Mesodermal cell (in vitro differentiated cells): ENCODE measurements around the gene CA11. TPM values are rescaled to one million over a fixed set of nuclear protein-coding genes. Genes with fewer than 3 reads are reported as not detected.
"Not testable (repeated sequence)": the region's sequence is repeated elsewhere in the genome, so short reads cannot be mapped to it uniquely, and the experiment has no call there.

Experiments used
- H3K27ac ChIP-seq: 2 replicates; pipeline ENCODE4 v1.7.0; 2013; ENCODE audit warnings: mild to moderate bottlenecking, low read depth, low read length, moderate library complexity; ENCODE audit not compliant: severe bottlenecking
- H3K36me3 ChIP-seq: 2 replicates; pipeline ENCODE4 v1.7.1; 2013; ENCODE audit warnings: mild to moderate bottlenecking, low read length, moderate library complexity; ENCODE audit not compliant: control insufficient read depth, insufficient read depth
- H3K4me1 ChIP-seq: one replicate; pipeline ENCODE4 v1.7.1; 2013; ENCODE audit warnings: mild to moderate bottlenecking, low read length; ENCODE audit not compliant: insufficient read depth, control insufficient read depth, poor library complexity, severe bottlenecking
- H3K4me3 ChIP-seq: 2 replicates; pipeline ENCODE4 v1.7.0; 2013; ENCODE audit warnings: low read length, control low read depth, mild to moderate bottlenecking; ENCODE audit not compliant: insufficient read depth, poor library complexity, severe bottlenecking; ENCODE audit errors: extremely low read depth
- H3K9me3 ChIP-seq: 2 replicates; pipeline ENCODE4 v1.7.1; 2013; ENCODE audit warnings: mild to moderate bottlenecking, low read length, moderate library complexity; ENCODE audit not compliant: control insufficient read depth
- WGBS, 2 experiments: methylation state at CpG; one replicate each; pipeline ENCODE4 v1.1.5; 2013; ENCODE audit warnings: missing lambda C conversion rate in 2 of 2; ENCODE audit not compliant: insufficient coverage in 2 of 2; 5-methylcytosine and 5-hydroxymethylcytosine counted together
- polyA plus RNA-seq, 2 experiments: library from polyadenylated mRNA; stranded (reverse); fragments of 50-300 nt; gene quantifications; one replicate each; pipeline ENCODE4 v1.2.3, GENCODE V29; 2013

The CA11 gene
- 17.0 TPM for polyA plus RNA-seq (2013, experiment 1 of 2)
- 13.7 TPM for polyA plus RNA-seq (2013, experiment 2 of 2)

DNA sequence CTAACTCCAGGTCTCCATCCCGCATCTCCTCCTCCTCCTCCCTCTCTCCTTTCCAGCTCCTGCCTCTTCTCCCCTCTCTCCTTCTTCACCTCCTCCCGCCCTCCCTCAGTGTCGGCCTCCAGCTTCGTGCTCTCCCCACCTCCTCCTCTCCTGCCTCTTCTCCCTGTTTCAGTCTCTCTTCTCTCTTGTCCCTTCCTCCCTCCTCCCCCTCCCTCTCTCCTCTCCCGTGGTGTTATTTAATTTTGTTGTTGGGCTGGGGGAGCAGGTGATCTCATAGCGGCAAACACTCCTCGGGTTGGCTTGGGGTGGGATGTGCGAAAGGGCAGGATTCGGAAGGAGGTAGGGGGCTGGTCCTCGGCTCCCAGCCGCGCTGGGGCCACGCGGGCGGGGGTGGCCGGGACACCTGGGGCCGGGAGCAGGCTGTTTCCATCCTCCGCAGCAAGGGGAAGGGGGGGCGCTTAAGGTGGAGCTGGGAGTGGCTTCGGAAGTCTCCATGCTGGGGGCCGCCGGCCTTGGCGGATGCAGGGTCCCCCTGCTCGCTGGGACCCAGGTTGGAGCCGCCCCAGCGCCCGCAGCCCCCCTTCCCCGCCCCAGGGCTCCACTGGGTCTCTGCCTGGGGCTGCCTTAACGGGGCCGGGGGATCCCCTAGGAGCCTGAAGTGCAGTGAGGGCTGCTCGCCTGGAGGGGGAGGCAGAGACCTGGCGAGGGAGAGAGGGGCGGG is at the start of gene CA11:
Gene CA11, minus strand, starts transcription at position 187 of the 721 bp plus-strand sequence. CDS start 555 bp downstream, outside the sequence.
- Histone ChIP-seq H3K27ac (peak within 1 kb of the TSS; percentile 30), H3K4me3 (peak within 1 kb of the TSS; percentile 51), H3K36me3 (no peaks in the 10 kb centered on the region), H3K4me1 (peaks cover 5% of the 10 kb centered on the region), H3K9me3 (no peaks in the 10 kb centered on the region)
- WGBS, 2 experiments, result 0% methylated on average over 17 to 24 of the region's 33 CpGs

DNA sequence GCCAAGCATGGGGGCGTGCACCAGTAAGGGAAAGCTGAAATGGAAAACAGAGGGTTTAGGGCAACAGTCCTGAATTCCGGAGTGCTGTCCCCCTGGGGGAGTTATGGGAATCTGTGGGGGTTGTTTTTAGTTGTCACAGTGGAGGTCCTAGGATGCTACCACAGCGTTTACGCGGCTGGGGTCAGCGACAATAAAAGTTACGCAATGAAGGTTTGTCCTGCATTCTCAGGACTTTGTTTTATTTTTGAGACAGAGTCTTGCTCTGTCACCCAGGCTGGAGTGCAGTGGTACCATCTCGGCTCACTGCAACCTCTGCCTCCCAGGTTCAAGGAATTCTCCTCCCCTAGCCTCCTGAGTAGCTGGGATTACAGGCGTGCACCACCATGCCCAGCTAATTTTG is 47.6 kb upstream of the CA11 start:
- H3K9me3 ChIP-seq, H3K4me3 ChIP-seq, H3K27ac ChIP-seq, H3K36me3 ChIP-seq, H3K4me1 ChIP-seq: not testable (repeated sequence)
- 94 to 98% methylated on average over 7 to 8 of the region's 9 CpGs for WGBS, 2 experiments

DNA sequence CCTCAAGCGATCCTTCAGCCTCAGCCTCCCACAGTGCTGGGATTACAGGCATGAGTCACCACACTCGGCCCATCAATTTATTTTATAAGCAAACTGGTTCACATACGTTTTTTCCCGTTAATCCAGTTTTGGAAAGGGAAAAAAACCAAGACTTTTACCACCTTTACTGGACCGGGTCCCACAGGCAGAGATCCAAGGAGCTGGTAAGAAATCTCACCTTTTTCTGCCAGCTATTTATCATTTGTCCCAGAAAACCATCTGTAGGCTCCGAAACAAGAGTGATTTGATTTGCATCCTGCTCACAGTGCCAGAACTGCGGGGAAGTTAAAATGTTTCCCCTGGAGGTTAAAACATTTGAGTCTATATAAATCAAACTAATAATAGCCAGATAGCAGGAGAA is 43.5 kb upstream of the CA11 start:
- WGBS, 2 experiments, result 88 to 96% methylated on average over 5 to 6 of the region's 7 CpGs
- Histone ChIP-seq H3K36me3 (no peaks in the 10 kb centered on the region), H3K9me3 (no peaks in the 10 kb centered on the region), H3K4me1 (no peaks in the 10 kb centered on the region), H3K4me3 (no peak overlapping the region), H3K27ac (no peak overlapping the region)

DNA sequence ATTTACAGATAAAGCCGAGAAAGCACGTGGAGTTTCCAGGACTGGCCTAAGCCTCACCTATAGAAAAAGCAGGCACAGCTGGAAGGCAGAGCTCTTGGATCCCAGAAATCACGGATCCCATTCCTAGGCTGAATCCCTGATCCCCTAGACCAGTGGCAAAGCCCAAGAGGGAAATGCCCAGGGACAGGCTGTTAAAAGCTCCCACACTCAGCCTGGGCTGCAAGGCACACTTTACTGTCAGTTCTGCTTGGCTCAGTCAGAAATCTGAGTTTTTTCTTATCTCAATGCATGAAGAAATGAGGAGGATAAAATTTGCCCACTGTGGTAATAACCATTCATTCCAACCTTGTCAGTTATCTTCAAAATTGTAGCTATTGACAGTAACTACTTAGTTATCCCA is 41.8 kb upstream of the CA11 start:
- no peaks in the 10 kb centered on the region for H3K9me3 ChIP-seq
- H3K27ac ChIP-seq, result no peak overlapping the region
- no peaks in the 10 kb centered on the region for H3K36me3 ChIP-seq
- no peak overlapping the region for H3K4me3 ChIP-seq
- H3K4me1 ChIP-seq, result no peaks in the 10 kb centered on the region
- 82 to 92% methylated on average over 3 of the region's 3 CpGs for WGBS, 2 experiments

DNA sequence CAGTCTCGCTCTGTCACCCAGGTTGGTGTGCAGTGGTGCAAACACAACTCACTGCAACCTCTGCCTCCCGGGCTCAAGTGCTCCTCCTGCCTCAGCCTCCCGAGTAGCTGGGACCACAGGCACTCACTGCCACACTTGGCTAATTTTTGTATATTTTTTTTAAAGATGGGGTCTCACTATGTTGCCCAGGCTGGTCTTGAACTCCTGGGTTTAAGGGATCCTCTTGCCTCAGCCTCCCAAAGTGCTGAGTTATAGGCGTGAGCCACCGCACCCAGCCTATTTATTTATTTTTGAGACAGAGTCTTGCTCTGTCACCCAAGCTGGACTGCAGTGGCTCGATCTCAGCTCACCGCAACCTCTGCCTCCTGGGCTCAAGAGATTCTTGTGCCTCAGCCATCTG is 40.6 kb upstream of the CA11 start:
- H3K27ac ChIP-seq, H3K4me1 ChIP-seq, H3K9me3 ChIP-seq, H3K36me3 ChIP-seq, H3K4me3 ChIP-seq: not testable (repeated sequence)
- WGBS, 2 experiments, result 94 to 98% methylated on average over 4 to 7 of the region's 7 CpGs

DNA sequence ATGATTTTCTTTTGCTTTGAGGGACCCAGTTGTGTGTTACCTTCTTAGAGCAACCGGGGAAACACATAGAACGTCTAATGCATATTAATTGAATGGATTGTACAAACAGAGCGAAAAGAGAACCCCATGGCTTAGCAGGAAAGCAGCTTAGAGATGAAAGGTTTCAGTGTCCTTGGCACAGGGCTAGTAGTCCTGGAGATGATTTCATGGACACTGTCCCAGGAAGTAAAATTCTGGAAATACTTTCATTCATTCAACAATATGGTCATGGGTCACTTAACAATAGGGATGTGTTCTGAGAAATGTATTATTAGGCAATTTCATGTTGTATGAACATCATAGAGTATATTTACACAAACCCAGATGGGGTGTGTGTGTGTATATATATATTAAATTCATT is 40.1 kb upstream of the CA11 start:
- 68 to 83% methylated on average over 3 of the region's 3 CpGs for WGBS, 2 experiments
- Histone ChIP-seq H3K4me1 (no peaks in the 10 kb centered on the region), H3K36me3 (no peaks in the 10 kb centered on the region), H3K4me3 (no peak overlapping the region), H3K27ac (no peak overlapping the region), H3K9me3 (no peaks in the 10 kb centered on the region)

DNA sequence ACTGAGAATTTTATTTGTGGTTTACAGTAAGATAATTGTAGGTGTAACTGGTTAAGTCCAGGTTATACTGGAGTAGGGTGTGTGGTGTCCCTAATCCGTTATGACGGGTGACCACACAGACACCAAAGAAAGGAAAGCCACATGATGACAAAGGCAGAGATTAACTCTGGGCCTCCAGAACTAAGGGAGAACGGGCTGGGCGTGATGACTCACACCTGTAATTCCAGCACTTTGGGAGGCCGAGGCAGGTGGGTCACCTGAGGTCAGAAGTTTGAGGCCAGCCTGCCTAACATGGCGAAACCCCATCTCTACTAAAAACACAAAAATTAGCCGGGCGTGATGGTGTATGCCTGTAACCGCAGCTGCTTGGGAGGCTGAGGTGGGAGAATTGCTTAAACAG is 39.6 kb upstream of the CA11 start:
- no peak overlapping the region for H3K4me3 ChIP-seq
- H3K4me1 ChIP-seq, result no peaks in the 10 kb centered on the region
- no peak overlapping the region for H3K27ac ChIP-seq
- H3K36me3 ChIP-seq, result no peaks in the 10 kb centered on the region
- 91 to 92% methylated on average over 5 to 8 of the region's 9 CpGs for WGBS, 2 experiments
- H3K9me3 ChIP-seq, result no peaks in the 10 kb centered on the region

DNA sequence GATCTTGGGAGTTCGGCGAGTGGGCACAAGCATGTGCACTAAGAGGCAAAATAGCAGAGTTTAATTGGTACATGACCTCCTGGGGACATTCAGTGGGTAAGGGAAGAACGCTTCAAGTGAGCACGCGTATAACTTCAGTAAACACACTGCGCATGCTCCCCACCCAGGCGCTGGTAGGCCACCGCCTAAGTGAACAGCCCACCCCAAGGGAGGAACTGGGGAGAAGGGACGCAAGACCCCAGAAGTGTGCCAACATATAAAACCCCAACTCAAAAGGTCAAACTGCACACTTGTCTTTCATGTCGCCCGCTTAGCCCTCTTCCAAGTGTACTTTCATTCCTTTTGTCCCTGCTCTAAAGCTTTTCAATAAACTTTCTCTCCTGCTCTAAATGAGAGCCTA is 37.4 kb upstream of the CA11 start:
- no peaks in the 10 kb centered on the region for H3K9me3 ChIP-seq
- no peaks in the 10 kb centered on the region for H3K36me3 ChIP-seq
- no peak overlapping the region for H3K27ac ChIP-seq
- H3K4me1 ChIP-seq, result no peaks in the 10 kb centered on the region
- no peak overlapping the region for H3K4me3 ChIP-seq
- 91 to 100% methylated on average over 8 to 10 of the region's 11 CpGs for WGBS, 2 experiments

DNA sequence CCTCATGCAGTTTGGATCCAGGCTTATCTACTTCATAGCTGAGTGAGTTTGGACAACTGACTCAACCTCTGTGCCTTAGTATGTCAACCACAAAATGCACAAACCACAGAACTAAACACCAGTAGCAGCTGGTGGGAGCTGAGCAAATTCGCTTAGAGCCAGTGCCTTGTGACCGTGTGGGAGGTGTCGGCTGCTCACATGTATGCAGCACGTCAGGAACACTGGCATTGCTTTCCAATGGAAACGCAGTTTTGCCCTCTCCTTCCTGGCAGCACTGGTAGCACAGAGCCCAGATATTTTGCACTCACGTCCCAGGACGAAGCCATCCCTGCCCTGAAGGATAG is 35.1 kb upstream of the CA11 start:
- Histone ChIP-seq H3K27ac (no peak overlapping the region), H3K4me1 (no peaks in the 10 kb centered on the region), H3K9me3 (no peaks in the 10 kb centered on the region), H3K4me3 (no peak overlapping the region), H3K36me3 (no peaks in the 10 kb centered on the region)
- 80 to 95% methylated on average over 7 of the region's 7 CpGs for WGBS, 2 experiments

DNA sequence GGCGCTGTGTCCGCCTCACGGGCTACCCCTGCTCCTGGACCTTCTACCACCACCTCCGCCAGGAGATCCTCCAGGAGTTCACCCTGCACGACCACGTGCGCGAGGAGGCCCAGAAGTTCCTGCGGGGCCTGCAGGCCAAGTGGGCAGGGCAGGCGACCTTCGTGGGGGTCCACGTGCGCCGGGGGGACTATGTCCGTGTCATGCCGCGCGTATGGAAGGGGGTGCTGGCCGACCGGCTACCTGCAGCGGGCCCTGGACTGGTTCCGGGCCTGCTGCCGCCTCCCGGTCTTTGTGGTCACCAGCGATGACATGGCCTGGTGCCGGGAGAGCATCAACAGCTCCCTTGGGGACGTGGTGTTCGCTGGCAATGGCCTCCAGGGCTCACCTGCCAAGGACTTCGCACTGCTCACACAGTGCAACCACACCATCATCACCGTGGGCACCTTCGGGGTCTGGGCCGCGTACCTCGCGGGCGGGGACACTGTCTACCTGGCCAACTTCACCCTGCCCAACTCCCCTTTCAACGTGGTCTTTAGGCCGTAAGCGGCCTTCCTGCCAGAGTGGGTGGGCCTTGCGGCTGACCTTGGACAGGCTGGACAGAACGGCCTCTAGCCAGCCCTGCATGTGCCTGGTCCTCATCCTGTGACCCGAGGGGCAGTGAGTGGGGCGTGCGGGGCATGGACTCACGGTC is 34.6 kb upstream of the CA11 start:
- Histone ChIP-seq H3K9me3 (no peaks in the 10 kb centered on the region), H3K36me3 (no peaks in the 10 kb centered on the region), H3K27ac (no peak overlapping the region), H3K4me3 (no peak overlapping the region), H3K4me1 (no peaks in the 10 kb centered on the region)
- WGBS, 2 experiments, result 95 to 96% methylated on average over 38 to 45 of the region's 45 CpGs

DNA sequence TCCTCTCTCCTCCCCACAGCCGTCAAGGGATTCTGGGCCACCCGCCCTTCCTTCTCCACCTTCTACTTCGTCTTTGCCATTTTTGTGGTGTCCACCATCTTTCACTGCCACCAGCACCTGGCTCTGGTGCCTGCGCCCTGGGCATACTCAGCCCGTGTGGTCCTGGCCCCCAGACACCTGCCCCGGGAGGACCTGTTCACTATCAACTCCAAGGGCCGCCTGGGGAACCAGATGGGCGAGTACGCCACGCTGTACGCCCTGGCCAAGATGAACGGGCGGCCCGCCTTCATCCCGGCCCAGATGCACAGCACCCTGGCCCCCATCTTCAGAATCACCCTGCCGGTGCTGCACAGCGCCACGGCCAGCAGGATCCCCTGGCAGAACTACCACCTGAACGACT is 34.0 kb upstream of the CA11 start:
- not testable (repeated sequence) for H3K9me3 ChIP-seq, H3K4me1 ChIP-seq
- 87 to 92% methylated on average over 4 to 5 of the region's 19 CpGs for WGBS, 2 experiments

More for the DNA sequence above, 34.0 kb upstream of the CA11 start:
- not testable (repeated sequence) for H3K27ac ChIP-seq, H3K36me3 ChIP-seq, H3K4me3 ChIP-seq
